Pons (tissue), 1 donor: Measurements from ENCODE around the gene TMEM198.

ENCODE experiments used
- DNase-seq: peaks from one replicate; pipeline ENCODE4 v3.0.0-alpha.2; 2016; ENCODE audit warnings: low spot score

TMEM198 gene

GRCh38 chr2:219509780-219510511, 33.9 kb upstream of the TMEM198 start:
- peak; percentile 49 for DNase-seq

- DNase-seq, result no peak
Measured at GRCh38 chr2:219510512-219511135, 33.2 kb upstream of the TMEM198 start.

GRCh38 chr2:219511547-219512325, 32.1 kb upstream of the TMEM198 start:
- DNase-seq, result no peak

- DNase-seq, result no peak
Measured at GRCh38 chr2:219512524-219513216, 31.2 kb upstream of the TMEM198 start.

GRCh38 chr2:219513787-219514186, 30.0 kb upstream of the TMEM198 start:
- no peak for DNase-seq

GRCh38 chr2:219514196-219514761, 29.5 kb upstream of the TMEM198 start, which contains the start of gene ASIC4:
ASIC4 (plus strand) TSS chr2:219514482; CDS start chr2:219514725, 243 bp downstream.
- DNase-seq, result no peak

GRCh38 chr2:219514836-219515235, 29.0 kb upstream of the TMEM198 start:
- no peak for DNase-seq

- no peak for DNase-seq
Measured at GRCh38 chr2:219515874-219516629, 27.8 kb upstream of the TMEM198 start.

- DNase-seq, result peak; percentile 28
Measured at GRCh38 chr2:219516888-219517287, 26.9 kb upstream of the TMEM198 start.

- DNase-seq, result no peak
Measured at GRCh38 chr2:219517954-219518778, 25.7 kb upstream of the TMEM198 start.

- no peak for DNase-seq
Measured at GRCh38 chr2:219519526-219519916, 24.3 kb upstream of the TMEM198 start.

- DNase-seq, result no peak
Measured at GRCh38 chr2:219520079-219520478, 23.7 kb upstream of the TMEM198 start.

GRCh38 chr2:219521066-219521880, 22.6 kb upstream of the TMEM198 start:
- no peak for DNase-seq

- DNase-seq, result no peak
Measured at GRCh38 chr2:219522111-219523030, 21.5 kb upstream of the TMEM198 start.

- DNase-seq, result no peak
Measured at GRCh38 chr2:219523031-219523671, 20.7 kb upstream of the TMEM198 start.

GRCh38 chr2:219524817-219525216, 19.0 kb upstream of the TMEM198 start:
- no peak for DNase-seq

- DNase-seq, result no peak
Measured at GRCh38 chr2:219525533-219526232, 18.1 kb upstream of the TMEM198 start.
